A549 (cell line): Measurements from ENCODE around the gene SIGLEC1. TPM values are rescaled to one million over a fixed set of nuclear protein-coding genes. Genes with fewer than 3 reads are reported as not detected.

ENCODE experiments used
- ATAC-seq, 2 experiments: fragments of 200-7000 bp in 1 of 2; fragments of >200 bp in 1 of 2; cut with Nextera tagmentation in 1 of 2; cut with Tn5 transposase in 1 of 2; 3 replicates each; pipeline versions ENCODE4 v1.8.0 to v1.9.1; 2018 to 2020; ENCODE audit warnings: mild to moderate bottlenecking in 1 of 2, moderate library complexity in 1 of 2
- CTCF ChIA-PET: fragments of 300-600 bp; sonication (Branson Sonifier 250); formaldehyde crosslinking; extraction: SDS; loops from one replicate; lab custom pipeline; 2021; ENCODE audit warnings: antibody characterized with exemption, inconsistent platforms; lab: Yijun Ruan, JAX
- POLR2A ChIA-PET: fragments of 350-600 bp; formaldehyde crosslinking; extraction: SDS; loops from one replicate; lab custom pipeline; 2021; ENCODE audit warnings: antibody characterized with exemption, inconsistent platforms; lab: Yijun Ruan, JAX
- DNase-seq, 2 experiments: peaks; one replicate each; pipeline versions ENCODE4 v3.0.0 to v3.0.0-alpha.2; 2011 to 2016; ENCODE audit warnings: low read depth in 1 of 2, low spot score in 1 of 2
- FAIRE-seq: peaks from 2 replicates; lab custom pipeline; 2011; peaks lifted over from hg19 to GRCh38; lab: Jason Lieb, UNC
- H3K27ac ChIP-seq, 2 experiments: fragments of >200 bp; sonication (Bioruptor Twin); formaldehyde crosslinking; 3 replicates each; pipeline ENCODE4 v1.5.1; 2016 to 2017
- H3K4me1 ChIP-seq: fragments of >200 bp; sonication (Bioruptor Twin); formaldehyde crosslinking; 3 replicates; pipeline ENCODE4 v1.6.1; 2016
- H3K4me2 ChIP-seq: fragments of >200 bp; sonication (Bioruptor Twin); formaldehyde crosslinking; 3 replicates; pipeline ENCODE4 v1.6.1; 2016
- H3K4me3 ChIP-seq: fragments of >200 bp; sonication (Bioruptor Twin); formaldehyde crosslinking; 3 replicates; pipeline ENCODE4 v1.5.1; 2016
- H3K9me3 ChIP-seq: fragments of >200 bp; sonication (Bioruptor Twin); formaldehyde crosslinking; 3 replicates; pipeline ENCODE4 v1.6.1; 2016
- ATOH8 ChIP-seq: fragments of 250-450 bp; sonication (Bioruptor Pico); IDR thresholded peaks from 2 replicates; pipeline ENCODE4 v1.5.0; 2020; ENCODE audit warnings: low read depth, mild to moderate bottlenecking, moderate library complexity
- BHLHE40 ChIP-seq: IDR thresholded peaks from 2 replicates; pipeline ENCODE4 v1.6.1; 2012; ENCODE audit warnings: low read depth, low read length, inconsistent platforms
- CBX2 ChIP-seq: fragments of 200-600 bp; sonication (generic); IDR thresholded peaks from 2 replicates; pipeline ENCODE4 v1.6.1; 2016; ENCODE audit warnings: low read depth, mild to moderate bottlenecking, borderline replicate concordance
- CBX8 ChIP-seq: fragments of 200-600 bp; sonication (generic); IDR thresholded peaks from 2 replicates; pipeline ENCODE4 v1.6.1; 2016
- CEBPB ChIP-seq, 2 experiments: fragments of >200 bp in 1 of 2; sonication (Bioruptor Twin) in 1 of 2; formaldehyde crosslinking in 1 of 2; IDR thresholded peaks; 2 replicates each; pipeline ENCODE4 v1.6.1; 2012 to 2016
- CTCF ChIP-seq: fragments of >200 bp; sonication (Bioruptor Twin); formaldehyde crosslinking; IDR thresholded peaks from 3 replicates; pipeline ENCODE4 v1.5.1; 2016
- E2F6 ChIP-seq: IDR thresholded peaks from 2 replicates; pipeline ENCODE4 v1.6.1; 2012; ENCODE audit warnings: low read depth, borderline replicate concordance
- ESRRA ChIP-seq: fragments of 150-350 bp; IDR thresholded peaks from 2 replicates; pipeline ENCODE4 v1.6.1; 2014; ENCODE audit warnings: mild to moderate bottlenecking, low read length, borderline replicate concordance
- FOSB ChIP-seq: fragments of 250-450 bp; sonication (Bioruptor Pico); IDR thresholded peaks from 2 replicates; pipeline ENCODE4 v1.5.0; 2020; ENCODE audit warnings: mild to moderate bottlenecking, moderate library complexity
- FOSL2 ChIP-seq, 2 experiments: fragments of 450-650 bp in 1 of 2; fragments of >200 bp in 1 of 2; sonication (Bioruptor Twin) in 1 of 2; formaldehyde crosslinking; IDR thresholded peaks; 2 replicates each; pipeline versions ENCODE4 v1.5.0 to v1.6.1; 2016 to 2020; ENCODE audit warnings: mild to moderate bottlenecking in 1 of 2, moderate library complexity in 1 of 2
- HDAC2 ChIP-seq: fragments of 200-600 bp; sonication (generic); IDR thresholded peaks from 2 replicates; pipeline ENCODE4 v1.6.1; 2016
- HOXB13 ChIP-seq: fragments of 250-450 bp; sonication (Bioruptor Pico); IDR thresholded peaks from 2 replicates; pipeline ENCODE4 v1.5.0; 2020; ENCODE audit warnings: low read depth, mild to moderate bottlenecking, moderate library complexity
- HOXB5 ChIP-seq: fragments of 250-450 bp; sonication (Bioruptor Pico); IDR thresholded peaks from 2 replicates; pipeline ENCODE4 v1.5.0; 2020; ENCODE audit warnings: mild to moderate bottlenecking, moderate library complexity
- MAFK ChIP-seq: fragments of 450-650 bp; IDR thresholded peaks from 2 replicates; pipeline ENCODE4 v1.6.1; 2014; ENCODE audit not compliant: partially characterized antibody
- MAX ChIP-seq: IDR thresholded peaks from 2 replicates; pipeline ENCODE4 v1.6.1; 2012
- REST ChIP-seq: fragments of 200-600 bp; sonication (generic); IDR thresholded peaks from 2 replicates; pipeline ENCODE4 v1.6.1; 2016; ENCODE audit warnings: antibody characterized with exemption, mild to moderate bottlenecking, moderate library complexity
- RFX5 ChIP-seq: fragments of 450-650 bp; IDR thresholded peaks from 2 replicates; pipeline ENCODE4 v1.7.1; 2014; ENCODE audit warnings: antibody characterized with exemption, mild to moderate bottlenecking, moderate library complexity
- RNF2 ChIP-seq: fragments of 200-600 bp; sonication (generic); IDR thresholded peaks from 2 replicates; pipeline ENCODE4 v1.6.1; 2016; ENCODE audit warnings: low read depth, mild to moderate bottlenecking, antibody characterized with exemption, moderate library complexity, borderline replicate concordance
- SREBF2 ChIP-seq: fragments of 450-650 bp; IDR thresholded peaks from 2 replicates; pipeline ENCODE4 v1.6.1; 2014; ENCODE audit warnings: mild to moderate bottlenecking, moderate library complexity
- ZC3H11A ChIP-seq: fragments of 450-650 bp; IDR thresholded peaks from 2 replicates; pipeline ENCODE4 v1.6.1; 2014; ENCODE audit warnings: antibody characterized with exemption, mild to moderate bottlenecking
- WGBS: methylation state at CpG from one replicate; pipeline ENCODE4 v1.1.6; 2017; ENCODE audit errors: missing lambda C conversion rate; 5-methylcytosine and 5-hydroxymethylcytosine counted together
- polyA plus RNA-seq, 4 experiments: library from polyadenylated mRNA; depleted of rRNA in 3 of 4; stranded (reverse); fragments of >200 nt; fragmentation: RNase III in 1 of 4; extraction: RNeasy Plus Mini Kit Qiagen cat#74134 plus additional on column Dnase treatment in 1 of 4; gene quantifications; 2 replicates in 3 of 4; 3 replicates in 1 of 4; pipeline ENCODE4 v1.2.3, GENCODE V29; 2011 to 2017

Gene SIGLEC1
- polyA plus RNA-seq, 2 of the 4 experiments (the other 2 are of a cell fraction) = 0.01 TPM; not detected in 1

GRCh38 chr20:3692706-3693294 is 19.6 kb downstream of the SIGLEC1 start:
- no peak for TF ChIP-seq SREBF2
- TF ChIP-seq HDAC2 = no peak
- TF ChIP-seq ESRRA = no peak
- no peak for TF ChIP-seq RNF2
- TF ChIP-seq ATOH8 = no peak
- TF ChIP-seq MAX = no peak
- TF ChIP-seq ZC3H11A = no peak
- TF ChIP-seq CTCF = no peak
- no peak for TF ChIP-seq FOSB (CRISPR knock-in tag)
- no peak for TF ChIP-seq CBX2
- TF ChIP-seq CEBPB (IDR thresholded peaks at IDR 0.05) = no peak
- no peak for TF ChIP-seq FOSL2 (IDR thresholded peaks at IDR 0.05)
- TF ChIP-seq FOSL2 (CRISPR knock-in tag; IDR thresholded peaks at IDR 0.05) = no peak
- no peak for TF ChIP-seq HOXB13 (CRISPR knock-in tag)
- TF ChIP-seq MAFK = no peak
- TF ChIP-seq CBX8 = no peak
- TF ChIP-seq RFX5 = no peak
- TF ChIP-seq E2F6 = no peak
- no peak for TF ChIP-seq BHLHE40
- no peak for TF ChIP-seq REST
- no peak for TF ChIP-seq HOXB5
- H3K4me1 ChIP-seq = no peaks in the 10 kb centered on the region
- 65% methylated on average over 14 of the region's 23 CpGs for WGBS
- ATAC-seq (peak; percentile 2 to 10; a peak in 2 of 6 replicates), DNase-seq (no peak), FAIRE-seq (no peak)
- POLR2A ChIA-PET = no interaction called here
- H3K9me3 ChIP-seq = 0 out of 3 replicates have a peak, but pooled peaks cover 2% of the 10 kb centered on the region
- no peak overlapping the region for H3K4me2 ChIP-seq
- H3K4me3 ChIP-seq = no peak overlapping the region
- H3K27ac ChIP-seq = no peak overlapping the region
- CTCF ChIA-PET = interaction anchor here (1.6 to 61.5 kb wide), 5 partner anchors 8 to 393 kb away, joined by 4 to 2233 read pairs (median 5); partner anchors contain the start of genes ADAM33, ADISSP, HSPA12B and SIGLEC1
